Keratinocyte (primary cell): ENCODE results near the gene ATP8A2. TPM values are rescaled to one million over a fixed set of nuclear protein-coding genes. Genes with fewer than 3 reads are reported as not detected.

Source experiments
- DNase-seq: peaks from one replicate; pipeline ENCODE4 v3.0.0-alpha.2; 2011; ENCODE audit warnings: low read depth, missing footprints, low spot score
- FAIRE-seq: peaks from 2 replicates; lab custom pipeline; 2011; peaks lifted over from hg19 to GRCh38; lab: Jason Lieb, UNC
- H2AFZ ChIP-seq: 2 replicates; pipeline ENCODE4 v1.6.0; 2012; ENCODE audit warnings: low read length, control low read depth, inconsistent platforms; ENCODE audit not compliant: control insufficient read depth
- H3K27ac ChIP-seq: 2 replicates; pipeline ENCODE4 v1.5.1; 2011; ENCODE audit warnings: low read length; ENCODE audit not compliant: control insufficient read depth, insufficient read depth
- H3K27me3 ChIP-seq: 3 replicates; pipeline ENCODE4 v1.6.0; 2011; ENCODE audit warnings: low read length; ENCODE audit not compliant: control insufficient read depth, insufficient read depth; ENCODE audit errors: extremely low read depth
- H3K36me3 ChIP-seq, 2 experiments: 2 replicates in 1 of 2; 3 replicates in 1 of 2; pipeline ENCODE4 v1.5.1; 2011; ENCODE audit warnings: low read length in 2 of 2, mild to moderate bottlenecking in 1 of 2; ENCODE audit not compliant: control insufficient read depth in 2 of 2, insufficient read depth in 2 of 2; ENCODE audit errors: extremely low read depth in 1 of 2
- H3K4me1 ChIP-seq: 3 replicates; pipeline ENCODE4 v1.5.1; 2011; ENCODE audit warnings: low read length; ENCODE audit not compliant: control insufficient read depth, insufficient read depth; ENCODE audit errors: extremely low read depth
- H3K4me2 ChIP-seq: 3 replicates; pipeline ENCODE4 v1.6.0; 2011; ENCODE audit warnings: low read depth, low read length; ENCODE audit not compliant: control insufficient read depth, insufficient read depth; ENCODE audit errors: extremely low read depth
- H3K4me3 ChIP-seq, 3 experiments: fragments of 200-600 bp in 1 of 3; sonication (generic) in 1 of 3; 2 replicates in 2 of 3; 3 replicates in 1 of 3; pipeline ENCODE4 v1.5.1; 2011 to 2016; ENCODE audit warnings: low read length in 3 of 3, mild to moderate bottlenecking in 3 of 3, control low read depth in 2 of 3, inconsistent platforms in 1 of 3, low read depth in 1 of 3, mixed read lengths in 1 of 3, mixed run types in 1 of 3, moderate library complexity in 1 of 3; ENCODE audit not compliant: control insufficient read depth in 2 of 3, insufficient read depth in 2 of 3; ENCODE audit errors: extremely low read depth in 1 of 3
- H3K79me2 ChIP-seq: 2 replicates; pipeline ENCODE4 v1.6.0; 2012; ENCODE audit warnings: low read length; ENCODE audit not compliant: control insufficient read depth, insufficient read depth
- H3K9ac ChIP-seq: 3 replicates; pipeline ENCODE4 v1.6.0; 2011; ENCODE audit warnings: low read length; ENCODE audit not compliant: control insufficient read depth, insufficient read depth; ENCODE audit errors: extremely low read depth
- H3K9me1 ChIP-seq: 3 replicates; pipeline ENCODE4 v1.6.0; 2011; ENCODE audit warnings: low read length; ENCODE audit not compliant: control insufficient read depth, insufficient read depth; ENCODE audit errors: extremely low read depth
- H3K9me3 ChIP-seq: 2 replicates; pipeline ENCODE4 v1.5.1; 2012; ENCODE audit warnings: low read depth, low read length; ENCODE audit not compliant: control insufficient read depth
- H4K20me1 ChIP-seq: 3 replicates; pipeline ENCODE4 v1.6.0; 2011; ENCODE audit warnings: low read length; ENCODE audit not compliant: control insufficient read depth, insufficient read depth; ENCODE audit errors: extremely low read depth
- EZH2 ChIP-seq: IDR thresholded peaks from one replicate; pipeline ENCODE4 v1.6.1; 2012; ENCODE audit warnings: inconsistent platforms, mild to moderate bottlenecking, low read length, moderate library complexity
- dilution Hi-C: fragments of 300-500 bp; cut with MboI; formaldehyde crosslinking; loops from one replicate; pipeline ENCODE4 v1.7.0; 2020; ENCODE audit warnings: low sequenced_read_pairs; ENCODE audit not compliant: extremely low pct_ligation_motif_present
- polyA plus RNA-seq, 5 experiments: library from polyadenylated mRNA; depleted of rRNA in 3 of 5; stranded (reverse) in 3 of 5; stranded (forward) in 1 of 5; unstranded in 1 of 5; fragments of >200 nt; gene quantifications; 1 replicate in 1 of 5; 2 replicates in 3 of 5; 3 replicates in 1 of 5; pipeline versions ENCODE4 v1.2.1 to v1.2.3, GENCODE V29; 2011 to 2012; ENCODE audit warnings: missing spikeins in 2 of 5, low read depth in 1 of 5, low replicate concordance in 1 of 5
- TF ChIP-seq, protein P1 (sequence below), 3 experiments: IDR thresholded peaks in 1 of 3; conservative IDR thresholded peaks in 1 of 3; optimal IDR thresholded peaks in 1 of 3; 2 replicates in 2 of 3; 3 replicates in 1 of 3; pipeline versions ENCODE3 to v1.5.1; 2011; ENCODE audit warnings: low read length in 3 of 3, mild to moderate bottlenecking in 3 of 3, moderate library complexity in 2 of 3, control low read depth in 1 of 3, inconsistent platforms in 1 of 3; ENCODE audit not compliant: insufficient read depth in 2 of 3; ENCODE audit errors: extremely low read depth in 1 of 3

ATP8A2 gene
- polyA plus RNA-seq, 1 donor (not counting 4 experiments of a cell fraction or from before 2014, with no cell fraction given), result 0.16 TPM

DNA sequence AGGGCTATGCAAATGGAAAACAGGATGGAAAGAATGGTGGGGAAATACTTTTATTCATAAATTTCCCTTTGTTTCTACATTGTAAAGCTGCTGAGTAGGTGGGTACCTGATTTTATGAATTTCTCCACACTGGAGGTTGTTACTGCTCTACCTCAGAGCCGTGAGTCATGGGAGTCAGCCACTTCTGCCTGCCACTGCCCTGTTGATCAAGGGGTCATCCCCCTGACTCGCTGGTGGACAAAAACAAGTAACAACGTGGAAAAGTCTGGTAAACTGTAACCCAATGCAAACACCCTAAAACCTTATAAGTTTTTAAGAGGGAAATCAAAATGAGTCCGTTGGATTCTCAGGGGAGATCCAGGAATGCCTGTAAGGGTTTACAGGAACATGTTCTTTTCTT is 329.5 kb downstream of the ATP8A2 start:
- H3K79me2 ChIP-seq, result no peaks in the 10 kb centered on the region
- no peak overlapping the region for H2AFZ ChIP-seq
- H3K4me1 ChIP-seq, result no peaks in the 10 kb centered on the region
- dilution Hi-C loops, result no loop called here
- DNase-seq (no peak), FAIRE-seq (no peak)
- H3K27me3 ChIP-seq, result peaks cover 3% of the 10 kb centered on the region
- no peak for TF ChIP-seq EZH2
- TF ChIP-seq, protein P1, sequence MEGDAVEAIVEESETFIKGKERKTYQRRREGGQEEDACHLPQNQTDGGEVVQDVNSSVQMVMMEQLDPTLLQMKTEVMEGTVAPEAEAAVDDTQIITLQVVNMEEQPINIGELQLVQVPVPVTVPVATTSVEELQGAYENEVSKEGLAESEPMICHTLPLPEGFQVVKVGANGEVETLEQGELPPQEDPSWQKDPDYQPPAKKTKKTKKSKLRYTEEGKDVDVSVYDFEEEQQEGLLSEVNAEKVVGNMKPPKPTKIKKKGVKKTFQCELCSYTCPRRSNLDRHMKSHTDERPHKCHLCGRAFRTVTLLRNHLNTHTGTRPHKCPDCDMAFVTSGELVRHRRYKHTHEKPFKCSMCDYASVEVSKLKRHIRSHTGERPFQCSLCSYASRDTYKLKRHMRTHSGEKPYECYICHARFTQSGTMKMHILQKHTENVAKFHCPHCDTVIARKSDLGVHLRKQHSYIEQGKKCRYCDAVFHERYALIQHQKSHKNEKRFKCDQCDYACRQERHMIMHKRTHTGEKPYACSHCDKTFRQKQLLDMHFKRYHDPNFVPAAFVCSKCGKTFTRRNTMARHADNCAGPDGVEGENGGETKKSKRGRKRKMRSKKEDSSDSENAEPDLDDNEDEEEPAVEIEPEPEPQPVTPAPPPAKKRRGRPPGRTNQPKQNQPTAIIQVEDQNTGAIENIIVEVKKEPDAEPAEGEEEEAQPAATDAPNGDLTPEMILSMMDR (optimal IDR thresholded peaks at IDR 0.05 in 1 of 3, IDR thresholded peaks at IDR 0.05 in 1 of 3, conservative IDR thresholded peaks at IDR 0.05 in 1 of 3; ENCODE audit: extremely low read depth in 1 of 3, insufficient read depth in 2 of 3, low read length in 3 of 3), result no peak
- no peaks in the 10 kb centered on the region for H3K9me3 ChIP-seq
- H3K9me1 ChIP-seq, result no peaks in the 10 kb centered on the region
- no peak overlapping the region for H3K4me3 ChIP-seq
- H3K9ac ChIP-seq, result no peak overlapping the region
- no peak overlapping the region for H3K4me2 ChIP-seq
- no peak overlapping the region for H3K27ac ChIP-seq
- no peaks in the 10 kb centered on the region for H3K36me3 ChIP-seq
- H4K20me1 ChIP-seq, result no peaks in the 10 kb centered on the region

- H3K9me1 ChIP-seq, result no peaks in the 10 kb centered on the region
- H3K4me3 ChIP-seq, result no peak overlapping the region
- TF ChIP-seq, protein P1 (optimal IDR thresholded peaks at IDR 0.05 in 1 of 3, IDR thresholded peaks at IDR 0.05 in 1 of 3, conservative IDR thresholded peaks at IDR 0.05 in 1 of 3; ENCODE audit: extremely low read depth in 1 of 3, insufficient read depth in 2 of 3, low read length in 3 of 3), result no peak
- no peak for TF ChIP-seq EZH2
- H3K27me3 ChIP-seq, result peaks cover 3% of the 10 kb centered on the region
- no peaks in the 10 kb centered on the region for H3K36me3 ChIP-seq
- no peaks in the 10 kb centered on the region for H3K9me3 ChIP-seq
- no peaks in the 10 kb centered on the region for H3K4me1 ChIP-seq
- no peaks in the 10 kb centered on the region for H3K79me2 ChIP-seq
- no peak overlapping the region for H2AFZ ChIP-seq
- no peak overlapping the region for H3K4me2 ChIP-seq
- dilution Hi-C loops, result no loop called here
- no peaks in the 10 kb centered on the region for H4K20me1 ChIP-seq
- no peak overlapping the region for H3K9ac ChIP-seq
- no peak overlapping the region for H3K27ac ChIP-seq
- no peak for DNase-seq
- no peak for FAIRE-seq
Observed at GRCh38 chr13:25702386-25702785, 330.6 kb downstream of the ATP8A2 start.
